ENCODE measurements around the gene ZNF92. TPM values are rescaled to one million over a fixed set of nuclear protein-coding genes. Genes with fewer than 3 reads are reported as not detected.

ZNF92 gene
- total and polyA plus RNA-seq, 2 of the 13 experiments (the other 11 are each of a cell fraction or from before 2014, with no cell fraction given): 4.0 to 13.2 TPM

DNA sequence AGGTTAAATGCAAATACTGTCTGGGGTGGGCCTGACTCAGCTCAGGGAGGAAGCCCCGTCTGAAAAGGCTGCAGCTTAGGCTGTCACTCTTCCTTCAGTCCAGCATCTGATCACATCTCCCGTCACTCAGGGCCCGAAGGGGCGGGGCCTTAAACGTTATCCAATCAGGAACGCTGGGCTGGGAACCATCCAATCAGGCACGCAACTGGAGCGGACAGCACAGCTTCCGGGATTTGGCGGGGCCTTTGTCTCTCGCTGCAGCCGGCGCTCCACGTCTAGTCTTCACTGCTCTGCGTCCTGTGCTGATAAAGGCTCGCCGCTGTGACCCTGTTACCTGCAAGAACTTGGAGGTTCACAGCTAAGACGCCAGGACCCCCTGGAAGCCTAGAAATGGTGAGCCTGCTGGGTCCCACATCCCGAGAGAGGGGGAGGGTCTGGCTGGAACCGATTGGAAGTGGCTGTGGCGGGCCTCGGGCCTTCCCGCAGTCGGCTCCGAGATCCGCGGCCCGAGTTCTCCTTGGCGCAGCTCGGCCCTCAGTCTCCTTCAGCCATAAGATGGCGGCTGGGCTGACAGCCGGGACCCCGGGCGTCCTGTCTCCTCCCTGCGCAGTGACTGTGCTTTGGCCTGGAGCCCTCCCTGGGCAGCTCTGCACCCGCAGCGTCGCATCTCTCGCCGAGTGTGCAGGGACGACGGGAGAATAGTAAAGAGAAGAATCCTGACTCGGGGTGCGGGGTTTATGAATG, at the start of gene ZNF92 (continued):
- TF ChIP-seq, protein P1, sequence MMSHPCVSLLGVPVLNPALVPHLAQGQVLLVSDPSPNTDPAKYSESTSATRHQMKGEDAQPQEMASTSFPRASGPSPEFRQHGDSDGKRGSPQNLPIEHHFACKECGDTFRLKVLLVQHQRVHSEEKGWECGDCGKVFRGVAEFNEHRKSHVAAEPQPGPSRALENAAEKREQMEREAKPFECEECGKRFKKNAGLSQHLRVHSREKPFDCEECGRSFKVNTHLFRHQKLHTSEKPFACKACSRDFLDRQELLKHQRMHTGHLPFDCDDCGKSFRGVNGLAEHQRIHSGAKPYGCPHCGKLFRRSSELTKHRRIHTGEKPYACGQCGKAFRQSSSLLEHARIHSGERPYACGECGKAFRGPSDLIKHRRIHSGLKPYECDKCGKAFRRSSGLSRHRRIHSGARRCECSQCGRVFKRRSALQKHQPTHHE (CRISPR knock-in tag; IDR thresholded peaks at IDR 0.05; ENCODE audit: borderline replicate concordance): peak; percentile 64; the same call in 1 of the 2 replicates
- TF ChIP-seq NAIF1 (CRISPR knock-in tag; IDR thresholded peaks at IDR 0.05; ENCODE audit: borderline replicate concordance) (no peak), BCL6 (CRISPR knock-in tag; IDR thresholded peaks at IDR 0.05) (no peak), MED13 (CRISPR knock-in tag; IDR thresholded peaks at IDR 0.05) (no peak), EEA1 (CRISPR knock-in tag; IDR thresholded peaks at IDR 0.05; ENCODE audit: borderline replicate concordance) (peak; percentile 82; the same call in 1 of the 2 replicates), ZNF124 (CRISPR knock-in tag; IDR thresholded peaks at IDR 0.05) (no peak), DPF2 (CRISPR knock-in tag; IDR thresholded peaks at IDR 0.05; ENCODE audit: borderline replicate concordance, low read depth) (no peak), ZNF225 (CRISPR knock-in tag; IDR thresholded peaks at IDR 0.05) (no peak), PHF8 (CRISPR knock-in tag; IDR thresholded peaks at IDR 0.05) (peak; percentile 91), PHB2 (IDR thresholded peaks at IDR 0.05; ENCODE audit: partially characterized antibody) (no peak), PITX1 (CRISPR knock-in tag; IDR thresholded peaks at IDR 0.05) (peak; percentile 74), ZNF660 (CRISPR knock-in tag; IDR thresholded peaks at IDR 0.05; ENCODE audit: borderline replicate concordance, low read depth) (no peak), ZNF672 (CRISPR knock-in tag; IDR thresholded peaks at IDR 0.05) (no peak), NFRKB (IDR thresholded peaks at IDR 0.05) (no peak)
- TF ChIP-seq, protein P2, sequence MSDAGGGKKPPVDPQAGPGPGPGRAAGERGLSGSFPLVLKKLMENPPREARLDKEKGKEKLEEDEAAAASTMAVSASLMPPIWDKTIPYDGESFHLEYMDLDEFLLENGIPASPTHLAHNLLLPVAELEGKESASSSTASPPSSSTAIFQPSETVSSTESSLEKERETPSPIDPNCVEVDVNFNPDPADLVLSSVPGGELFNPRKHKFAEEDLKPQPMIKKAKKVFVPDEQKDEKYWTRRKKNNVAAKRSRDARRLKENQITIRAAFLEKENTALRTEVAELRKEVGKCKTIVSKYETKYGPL (CRISPR knock-in tag; IDR thresholded peaks at IDR 0.05): no peak
- TF ChIP-seq, protein P3, sequence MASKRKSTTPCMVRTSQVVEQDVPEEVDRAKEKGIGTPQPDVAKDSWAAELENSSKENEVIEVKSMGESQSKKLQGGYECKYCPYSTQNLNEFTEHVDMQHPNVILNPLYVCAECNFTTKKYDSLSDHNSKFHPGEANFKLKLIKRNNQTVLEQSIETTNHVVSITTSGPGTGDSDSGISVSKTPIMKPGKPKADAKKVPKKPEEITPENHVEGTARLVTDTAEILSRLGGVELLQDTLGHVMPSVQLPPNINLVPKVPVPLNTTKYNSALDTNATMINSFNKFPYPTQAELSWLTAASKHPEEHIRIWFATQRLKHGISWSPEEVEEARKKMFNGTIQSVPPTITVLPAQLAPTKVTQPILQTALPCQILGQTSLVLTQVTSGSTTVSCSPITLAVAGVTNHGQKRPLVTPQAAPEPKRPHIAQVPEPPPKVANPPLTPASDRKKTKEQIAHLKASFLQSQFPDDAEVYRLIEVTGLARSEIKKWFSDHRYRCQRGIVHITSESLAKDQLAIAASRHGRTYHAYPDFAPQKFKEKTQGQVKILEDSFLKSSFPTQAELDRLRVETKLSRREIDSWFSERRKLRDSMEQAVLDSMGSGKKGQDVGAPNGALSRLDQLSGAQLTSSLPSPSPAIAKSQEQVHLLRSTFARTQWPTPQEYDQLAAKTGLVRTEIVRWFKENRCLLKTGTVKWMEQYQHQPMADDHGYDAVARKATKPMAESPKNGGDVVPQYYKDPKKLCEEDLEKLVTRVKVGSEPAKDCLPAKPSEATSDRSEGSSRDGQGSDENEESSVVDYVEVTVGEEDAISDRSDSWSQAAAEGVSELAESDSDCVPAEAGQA (IDR thresholded peaks at IDR 0.05; ENCODE audit: low read depth): no peak
- TF ChIP-seq, protein P3 (CRISPR knock-in tag; IDR thresholded peaks at IDR 0.05; ENCODE audit: borderline replicate concordance): no peak
- TF ChIP-seq, protein P4, sequence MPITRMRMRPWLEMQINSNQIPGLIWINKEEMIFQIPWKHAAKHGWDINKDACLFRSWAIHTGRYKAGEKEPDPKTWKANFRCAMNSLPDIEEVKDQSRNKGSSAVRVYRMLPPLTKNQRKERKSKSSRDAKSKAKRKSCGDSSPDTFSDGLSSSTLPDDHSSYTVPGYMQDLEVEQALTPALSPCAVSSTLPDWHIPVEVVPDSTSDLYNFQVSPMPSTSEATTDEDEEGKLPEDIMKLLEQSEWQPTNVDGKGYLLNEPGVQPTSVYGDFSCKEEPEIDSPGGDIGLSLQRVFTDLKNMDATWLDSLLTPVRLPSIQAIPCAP (CRISPR knock-in tag; IDR thresholded peaks at IDR 0.05; ENCODE audit: low read depth): no peak
- TF ChIP-seq, protein P5, sequence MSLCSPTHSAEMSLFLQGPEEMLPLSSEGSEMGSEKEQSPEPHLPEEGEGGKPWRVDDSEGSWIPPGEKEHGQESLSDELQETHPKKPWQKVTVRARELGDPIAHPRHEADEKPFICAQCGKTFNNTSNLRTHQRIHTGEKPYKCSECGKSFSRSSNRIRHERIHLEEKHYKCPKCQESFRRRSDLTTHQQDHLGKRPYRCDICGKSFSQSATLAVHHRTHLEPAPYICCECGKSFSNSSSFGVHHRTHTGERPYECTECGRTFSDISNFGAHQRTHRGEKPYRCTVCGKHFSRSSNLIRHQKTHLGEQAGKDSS (CRISPR knock-in tag; IDR thresholded peaks at IDR 0.05; ENCODE audit: borderline replicate concordance, low read depth): peak; percentile 48; the same call in 1 of the 2 replicates
- TF ChIP-seq, protein P6, sequence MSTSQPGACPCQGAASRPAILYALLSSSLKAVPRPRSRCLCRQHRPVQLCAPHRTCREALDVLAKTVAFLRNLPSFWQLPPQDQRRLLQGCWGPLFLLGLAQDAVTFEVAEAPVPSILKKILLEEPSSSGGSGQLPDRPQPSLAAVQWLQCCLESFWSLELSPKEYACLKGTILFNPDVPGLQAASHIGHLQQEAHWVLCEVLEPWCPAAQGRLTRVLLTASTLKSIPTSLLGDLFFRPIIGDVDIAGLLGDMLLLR (CRISPR knock-in tag; IDR thresholded peaks at IDR 0.05): no peak
